Measurements from ENCODE around the gene RINT1.
"Not testable (repeated sequence)": the region's sequence is repeated elsewhere in the genome, so short reads cannot be mapped to it uniquely, and the experiment has no call there.

DNA sequence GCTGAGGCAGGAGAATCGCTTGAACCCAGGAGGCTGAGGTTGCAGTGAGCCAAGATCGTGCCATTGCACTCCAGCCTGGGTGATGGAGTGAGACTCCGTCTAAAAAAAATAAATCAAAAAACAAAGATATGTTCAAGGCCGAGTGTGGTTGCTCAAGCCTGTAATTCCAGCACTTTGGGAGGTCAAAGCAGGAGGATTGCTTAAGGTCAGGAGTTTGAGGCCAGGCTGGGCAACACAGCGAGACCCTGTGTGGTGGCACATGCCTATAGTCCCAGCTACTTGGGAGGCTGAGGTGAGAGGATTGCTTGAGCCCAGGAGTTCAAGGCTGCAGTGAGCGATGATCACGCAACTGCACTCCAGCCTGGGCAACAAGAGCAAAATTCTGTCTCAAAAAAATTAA is 11.4 kb upstream of the RINT1 start:
- TF ChIP-seq, protein P1, sequence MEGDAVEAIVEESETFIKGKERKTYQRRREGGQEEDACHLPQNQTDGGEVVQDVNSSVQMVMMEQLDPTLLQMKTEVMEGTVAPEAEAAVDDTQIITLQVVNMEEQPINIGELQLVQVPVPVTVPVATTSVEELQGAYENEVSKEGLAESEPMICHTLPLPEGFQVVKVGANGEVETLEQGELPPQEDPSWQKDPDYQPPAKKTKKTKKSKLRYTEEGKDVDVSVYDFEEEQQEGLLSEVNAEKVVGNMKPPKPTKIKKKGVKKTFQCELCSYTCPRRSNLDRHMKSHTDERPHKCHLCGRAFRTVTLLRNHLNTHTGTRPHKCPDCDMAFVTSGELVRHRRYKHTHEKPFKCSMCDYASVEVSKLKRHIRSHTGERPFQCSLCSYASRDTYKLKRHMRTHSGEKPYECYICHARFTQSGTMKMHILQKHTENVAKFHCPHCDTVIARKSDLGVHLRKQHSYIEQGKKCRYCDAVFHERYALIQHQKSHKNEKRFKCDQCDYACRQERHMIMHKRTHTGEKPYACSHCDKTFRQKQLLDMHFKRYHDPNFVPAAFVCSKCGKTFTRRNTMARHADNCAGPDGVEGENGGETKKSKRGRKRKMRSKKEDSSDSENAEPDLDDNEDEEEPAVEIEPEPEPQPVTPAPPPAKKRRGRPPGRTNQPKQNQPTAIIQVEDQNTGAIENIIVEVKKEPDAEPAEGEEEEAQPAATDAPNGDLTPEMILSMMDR (conservative IDR thresholded peaks at IDR 0.05 in 1 of 2, IDR thresholded peaks at IDR 0.05 in 1 of 2; ENCODE audit: low read depth in 1 of 2, low read length in 2 of 2) = not testable (repeated sequence)
- not testable (repeated sequence) for TF ChIP-seq EZH2 (IDR thresholded peaks at IDR 0.05; ENCODE audit: low read length, missing control alignments)
